Measurements from ENCODE around the gene SPINT1.
"Not testable (repeated sequence)": the region's sequence is repeated elsewhere in the genome, so short reads cannot be mapped to it uniquely, and the experiment has no call there.

The SPINT1 gene

DNA sequence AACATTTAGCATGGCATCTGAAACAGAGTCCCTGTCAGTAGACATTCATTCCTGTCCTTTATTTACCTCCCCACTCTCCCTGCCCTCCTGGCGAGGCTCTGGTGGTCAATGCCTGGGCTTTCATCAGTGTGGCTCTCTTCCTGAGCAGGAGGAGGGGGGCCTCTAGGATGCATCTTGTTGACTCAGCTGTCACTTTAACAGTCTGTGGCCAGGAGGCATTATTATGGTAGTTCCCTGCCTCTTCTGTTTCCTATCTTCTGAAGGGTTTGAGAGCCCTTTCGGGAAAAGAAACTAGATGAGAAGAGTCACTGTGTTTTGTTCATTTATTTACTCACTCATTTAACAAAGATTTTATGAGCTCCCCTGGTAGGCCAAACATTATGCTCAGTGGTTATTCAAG, 13.0 kb upstream of the SPINT1 start:
- DNase-seq, result no peak

DNA sequence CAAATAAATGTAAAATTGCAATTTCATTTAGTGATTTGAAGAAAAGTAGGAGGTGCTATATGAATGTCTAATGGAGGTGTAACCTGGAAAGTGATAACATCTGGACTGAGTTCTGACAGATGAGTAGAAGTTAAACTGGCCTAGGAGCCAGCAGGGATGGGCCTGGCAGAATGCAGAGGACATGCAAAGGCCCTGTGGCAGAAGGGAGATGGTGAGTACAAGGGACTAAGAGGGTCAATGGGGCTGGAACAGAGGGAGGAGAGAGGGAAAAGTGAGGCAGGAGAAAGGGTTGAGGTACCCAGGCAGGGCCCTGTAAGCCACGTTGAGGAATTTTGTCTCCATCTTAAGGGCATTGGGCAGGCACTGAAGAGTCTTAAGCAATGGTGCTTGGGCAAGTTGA, 12.0 kb upstream of the SPINT1 start:
- DNase-seq, result no peak

DNA sequence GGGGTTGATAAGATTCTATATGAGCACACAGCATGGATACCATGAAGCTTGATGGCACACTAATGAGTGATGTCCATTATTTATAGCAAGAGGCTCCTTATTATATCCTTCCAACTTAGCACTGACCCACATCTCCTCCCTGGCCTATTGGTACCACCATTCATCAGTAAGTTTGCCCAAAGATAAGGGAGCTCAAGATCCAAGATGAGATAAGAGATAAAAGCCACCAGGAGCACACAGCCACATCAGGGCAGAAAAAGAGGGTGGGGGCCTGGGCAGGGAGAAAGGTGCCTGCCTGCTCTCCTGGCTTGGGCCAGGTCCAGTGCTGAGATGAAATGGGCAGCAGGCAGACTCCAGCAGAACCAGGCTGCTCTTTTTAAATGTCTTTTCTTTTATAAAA, 10.9 kb upstream of the SPINT1 start:
- DNase-seq, result no peak

DNA sequence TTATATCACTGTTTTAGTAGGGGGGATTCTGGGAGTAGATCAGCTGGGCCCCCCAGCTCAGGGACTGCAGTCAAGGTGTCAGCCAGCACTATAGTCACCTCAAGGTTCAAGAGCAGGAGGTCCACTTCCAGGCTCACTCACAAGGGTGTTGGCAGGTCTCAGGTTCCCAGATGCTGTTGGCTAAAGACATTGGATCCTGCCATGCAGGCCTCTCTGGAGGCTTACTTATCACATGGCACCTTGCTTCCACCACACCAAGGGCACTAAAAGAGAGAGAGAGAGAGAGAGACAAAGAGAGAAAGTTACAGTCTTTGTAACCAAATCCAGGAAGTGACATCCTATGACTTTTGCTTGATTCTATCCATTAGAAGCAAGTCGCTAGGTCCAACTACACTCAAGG, 7.8 kb upstream of the SPINT1 start:
- DNase-seq, result no peak

DNA sequence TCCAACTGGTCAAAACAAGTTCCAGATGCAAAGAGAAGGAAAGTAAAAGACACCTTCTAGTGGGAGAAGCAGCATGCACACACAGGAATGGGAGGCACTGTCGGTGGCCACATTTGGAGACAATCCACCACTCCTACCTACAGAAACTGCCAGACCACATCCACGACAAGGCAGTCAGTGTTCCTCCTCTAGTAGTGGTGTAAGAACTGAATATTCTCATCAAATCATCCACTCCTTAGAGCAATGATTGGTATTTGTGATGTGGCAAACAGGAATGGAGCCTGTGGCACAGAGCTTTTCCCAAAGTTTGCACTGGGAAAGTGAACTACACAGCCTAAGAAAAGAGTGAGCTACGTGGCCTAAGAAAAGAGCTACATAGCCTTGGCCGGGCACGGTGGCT, 5.1 kb upstream of the SPINT1 start:
- no peak for DNase-seq

DNA sequence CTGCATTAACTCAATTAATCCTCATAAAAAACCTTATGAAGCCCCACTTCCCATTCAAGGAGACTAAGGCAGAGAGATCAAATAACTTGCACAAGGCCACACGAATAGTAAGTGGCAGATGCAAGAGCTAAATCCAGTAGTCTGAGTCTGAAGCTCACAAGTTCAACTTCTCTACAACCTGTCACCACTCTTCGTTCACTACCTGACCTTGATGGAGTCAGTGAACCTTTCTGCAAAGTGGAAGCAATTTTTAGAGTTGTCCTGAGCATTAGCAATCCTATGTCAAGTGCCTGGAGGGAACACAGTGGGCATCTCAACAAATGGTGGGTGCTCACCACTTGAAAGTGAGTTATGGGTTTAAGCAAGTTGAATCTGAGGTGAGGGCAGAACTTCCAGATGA, 2.1 kb upstream of the SPINT1 start:
- DNase-seq, result no peak

DNA sequence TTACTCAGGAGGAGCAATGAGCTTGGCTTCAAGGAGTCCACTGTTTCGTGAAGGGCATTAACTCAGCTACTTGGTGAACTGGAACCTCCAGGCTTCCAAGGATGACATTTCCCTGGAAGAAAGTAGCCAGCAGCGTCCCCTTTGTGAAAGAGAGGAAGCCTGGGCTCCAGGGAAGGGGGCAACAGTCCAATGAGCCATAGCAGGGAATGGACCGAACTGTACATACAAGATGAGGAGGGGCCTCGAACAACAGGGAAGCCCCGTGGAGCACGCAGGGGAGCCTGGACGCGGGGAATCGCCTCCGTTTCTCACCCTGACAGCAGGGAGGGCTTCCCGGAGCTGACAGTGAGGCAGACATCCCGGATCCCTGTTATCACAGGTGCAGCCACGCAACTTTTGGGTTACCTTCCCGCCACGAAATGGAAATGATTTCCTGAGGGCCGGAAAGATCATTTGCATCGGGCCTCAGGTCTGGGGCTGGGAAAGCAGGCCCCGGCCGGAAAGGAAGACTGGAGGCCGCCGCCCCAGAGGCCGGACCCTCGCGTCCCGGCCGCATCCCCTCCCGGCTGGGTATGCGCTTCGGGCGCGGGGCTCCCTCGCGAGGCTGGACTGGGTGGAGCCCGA, 475 bp upstream of the SPINT1 start:
- DNase-seq, result no peak

DNA sequence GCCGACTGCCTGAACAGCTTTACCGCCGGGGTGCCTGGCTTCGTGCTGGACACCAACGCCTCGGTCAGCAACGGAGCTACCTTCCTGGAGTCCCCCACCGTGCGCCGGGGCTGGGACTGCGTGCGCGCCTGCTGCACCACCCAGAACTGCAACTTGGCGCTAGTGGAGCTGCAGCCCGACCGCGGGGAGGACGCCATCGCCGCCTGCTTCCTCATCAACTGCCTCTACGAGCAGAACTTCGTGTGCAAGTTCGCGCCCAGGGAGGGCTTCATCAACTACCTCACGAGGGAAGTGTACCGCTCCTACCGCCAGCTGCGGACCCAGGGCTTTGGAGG, 815 bp downstream of the SPINT1 start:
- DNase-seq, result no peak

DNA sequence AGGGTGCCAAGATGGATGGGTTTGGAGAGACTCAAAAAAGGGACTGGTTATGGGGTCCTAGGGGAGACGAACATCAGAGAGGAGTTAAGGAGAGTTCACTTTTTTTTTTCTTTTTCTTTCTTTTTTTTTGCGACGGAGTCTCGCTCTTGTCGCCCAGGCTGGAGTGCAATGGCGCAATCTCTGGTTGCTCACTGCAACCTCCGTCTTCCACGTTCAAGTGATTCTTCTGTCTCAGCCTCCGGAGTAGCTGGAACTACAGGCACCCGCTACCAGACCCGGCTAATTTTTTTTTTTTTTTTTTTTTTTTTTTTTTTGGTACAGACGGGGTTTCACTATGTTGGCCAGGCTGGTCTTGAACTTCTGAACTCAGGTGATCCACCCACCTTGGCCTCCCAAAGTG, 1.2 kb downstream of the SPINT1 start:
- no peak for DNase-seq

DNA sequence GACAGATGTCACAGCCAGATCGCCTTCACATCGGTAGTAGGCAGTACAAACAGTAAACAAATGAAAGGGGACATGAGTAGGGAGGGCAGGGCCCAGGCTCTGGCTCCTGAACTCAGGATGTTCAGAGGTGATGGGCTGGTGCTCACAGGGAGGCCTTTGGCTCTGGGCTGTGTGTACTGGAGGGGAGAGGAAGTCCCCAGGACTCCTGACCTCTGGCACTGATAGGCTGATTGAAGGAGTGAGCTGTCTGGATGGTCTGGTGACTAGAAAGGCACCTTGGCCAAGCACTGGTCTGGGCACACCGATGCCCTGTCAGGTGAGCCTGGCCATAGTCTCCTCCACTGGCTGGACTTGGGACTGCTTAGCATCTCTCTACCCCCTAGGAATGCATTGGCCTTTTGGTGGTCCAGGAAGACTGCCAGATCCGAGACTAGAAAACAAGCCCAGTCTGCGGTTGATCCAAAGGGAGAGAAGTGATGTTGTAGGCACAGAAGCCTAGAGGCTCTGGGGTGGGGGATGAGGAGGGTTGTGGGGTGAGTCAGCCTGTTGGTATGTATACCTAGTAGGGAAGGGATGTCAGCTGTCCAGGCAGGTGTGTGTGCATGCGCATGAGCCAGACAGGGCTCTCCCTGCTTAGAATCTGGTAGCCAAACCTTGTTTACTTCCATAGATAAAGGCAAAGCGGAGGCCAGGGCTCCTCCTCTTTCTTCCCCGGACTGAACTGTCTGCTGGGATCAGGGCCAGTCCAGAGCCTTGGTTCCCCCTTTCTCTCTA, 1.9 kb downstream of the SPINT1 start:
- no peak for DNase-seq

DNA sequence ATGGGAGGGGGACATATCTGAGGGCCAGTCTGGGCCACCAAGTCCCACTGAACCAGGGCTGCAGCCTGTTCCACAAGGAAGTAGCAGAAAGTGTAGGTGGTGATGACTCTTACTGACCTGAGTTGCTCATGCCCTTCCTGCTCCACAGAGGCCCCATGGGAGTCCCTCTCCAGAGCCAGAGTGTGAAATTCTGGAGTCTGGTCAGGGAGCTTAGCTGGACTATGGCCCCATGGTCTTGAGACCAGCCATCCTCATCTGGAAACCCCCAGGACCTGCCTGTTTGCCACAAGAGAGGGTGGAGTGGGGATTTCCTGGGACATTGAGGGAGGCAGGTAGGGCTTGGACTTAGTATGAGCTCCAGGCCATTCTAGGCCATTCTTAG, 3.0 kb downstream of the SPINT1 start:
- DNase-seq, result no peak

DNA sequence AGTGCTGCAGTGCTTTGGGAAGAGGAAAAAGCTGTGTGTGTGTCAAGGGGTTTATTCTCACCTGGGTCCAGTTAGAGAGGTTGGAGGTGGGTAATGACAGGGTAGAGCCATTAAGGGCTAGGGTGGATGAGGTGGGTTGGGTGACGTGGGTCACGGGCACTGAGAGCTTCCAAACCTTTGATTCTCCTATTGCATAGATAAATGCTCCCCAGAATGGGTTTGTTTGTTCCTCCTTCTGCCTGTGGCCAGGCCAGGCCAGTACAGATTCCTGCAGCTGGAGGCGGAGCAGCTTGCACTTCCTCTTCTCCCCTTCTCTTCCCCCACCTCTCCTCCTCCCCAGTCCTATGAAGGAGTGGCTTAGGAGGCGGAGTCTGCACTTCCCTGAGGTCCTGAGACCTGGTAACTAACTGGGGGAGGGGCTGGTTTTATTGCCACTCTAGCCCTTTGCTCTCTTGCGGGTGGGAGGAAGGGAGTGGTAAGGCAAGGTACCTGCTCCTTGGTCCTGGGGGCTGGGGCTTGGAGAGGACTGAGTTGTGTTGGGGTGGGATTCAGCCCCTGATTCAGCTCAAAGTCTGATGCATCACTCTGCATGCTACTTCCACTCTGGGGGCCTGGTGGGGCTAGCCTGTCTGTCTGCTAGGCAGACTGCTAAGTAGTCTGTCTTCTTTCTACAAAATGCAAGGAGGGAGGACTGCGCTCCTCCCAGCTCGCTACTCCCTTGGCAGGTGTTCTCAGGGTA, 3.5 kb downstream of the SPINT1 start:
- no peak for DNase-seq

DNA sequence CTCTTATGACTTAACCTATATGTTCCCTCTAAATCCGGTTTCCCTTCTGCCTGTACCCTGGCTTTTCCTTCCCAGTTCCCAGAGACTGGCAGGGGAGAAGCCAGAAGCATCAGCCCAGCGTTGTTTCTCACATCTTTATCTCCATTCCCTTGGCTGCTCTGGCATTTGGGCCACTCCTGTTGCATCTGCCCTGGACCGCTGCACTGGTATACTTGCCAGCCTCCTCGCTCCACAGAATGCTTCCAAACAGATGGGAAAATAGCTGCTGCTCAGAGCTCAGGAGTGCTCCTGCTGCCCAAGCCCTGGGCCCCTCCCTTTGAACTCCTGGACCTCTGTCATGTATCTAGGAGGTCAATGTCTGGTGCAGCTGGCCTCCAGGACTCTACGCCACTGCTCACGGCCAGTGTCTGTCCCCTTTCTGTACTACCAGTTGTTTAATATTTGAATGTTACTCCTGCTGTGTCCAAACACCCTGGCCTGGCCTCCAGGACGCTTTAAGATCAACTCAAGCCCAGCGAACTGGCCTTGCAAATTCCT, 6.8 kb downstream of the SPINT1 start:
- no peak for DNase-seq

DNA sequence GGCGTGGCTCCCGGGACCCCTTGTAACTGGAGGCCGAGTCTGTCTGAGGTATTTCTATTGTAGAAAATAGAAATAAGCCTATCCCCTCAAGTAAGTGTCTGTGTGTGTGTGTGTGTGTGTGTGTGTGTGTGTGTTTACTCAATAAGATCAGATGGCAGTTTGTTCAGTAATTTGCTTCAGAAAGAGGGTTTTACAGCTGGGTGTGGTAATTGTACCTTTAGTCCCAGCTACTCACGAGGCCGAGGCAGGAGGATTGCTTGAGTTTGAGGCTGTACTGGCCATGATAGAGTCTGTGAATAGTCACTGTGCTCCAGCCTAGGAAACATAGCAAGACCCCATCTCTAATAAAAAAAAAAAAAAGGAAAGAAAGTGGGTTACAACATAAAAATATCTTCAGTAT, 8.7 kb downstream of the SPINT1 start:
- no peak for DNase-seq

DNA sequence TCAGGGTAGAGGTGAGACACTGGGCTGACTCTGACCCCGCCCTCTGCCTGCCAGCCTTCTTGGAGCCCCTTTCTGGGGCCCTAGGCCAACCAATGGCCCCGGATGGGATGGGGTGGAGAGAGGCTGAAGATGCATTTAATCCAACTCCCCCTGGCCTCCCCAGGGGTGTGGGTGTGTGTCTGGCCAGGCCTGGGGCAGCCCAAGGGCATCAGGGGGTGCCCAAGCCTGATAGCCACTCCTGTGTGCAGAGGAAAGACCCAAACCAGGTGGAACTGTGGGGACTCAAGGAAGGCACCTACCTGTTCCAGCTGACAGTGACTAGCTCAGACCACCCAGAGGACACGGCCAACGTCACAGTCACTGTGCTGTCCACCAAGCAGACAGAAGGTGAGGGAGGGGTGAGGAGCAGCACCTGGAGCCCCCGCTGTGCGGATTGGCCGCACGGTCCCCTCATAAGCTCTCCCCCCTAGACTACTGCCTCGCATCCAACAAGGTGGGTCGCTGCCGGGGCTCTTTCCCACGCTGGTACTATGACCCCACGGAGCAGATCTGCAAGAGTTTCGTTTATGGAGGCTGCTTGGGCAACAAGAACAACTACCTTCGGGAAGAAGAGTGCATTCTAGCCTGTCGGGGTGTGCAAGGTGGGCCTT, 9.5 kb downstream of the SPINT1 start:
- no peak for DNase-seq

DNA sequence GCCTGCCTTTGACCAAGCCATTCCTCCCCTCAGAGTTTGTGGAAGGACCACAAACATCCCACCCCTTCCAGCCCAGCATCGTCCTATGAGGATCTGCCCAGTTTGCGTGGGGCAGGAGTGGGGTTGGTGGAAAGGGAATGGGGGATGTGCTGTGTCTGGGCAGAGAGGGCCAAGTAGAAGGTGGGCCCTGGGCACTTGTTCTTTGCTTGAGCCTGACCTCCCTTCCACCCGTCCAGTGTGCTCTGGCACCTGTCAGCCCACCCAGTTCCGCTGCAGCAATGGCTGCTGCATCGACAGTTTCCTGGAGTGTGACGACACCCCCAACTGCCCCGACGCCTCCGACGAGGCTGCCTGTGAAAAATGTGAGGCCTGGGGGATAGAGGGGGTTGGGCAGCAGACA, 10.3 kb downstream of the SPINT1 start:
- no peak for DNase-seq

DNA sequence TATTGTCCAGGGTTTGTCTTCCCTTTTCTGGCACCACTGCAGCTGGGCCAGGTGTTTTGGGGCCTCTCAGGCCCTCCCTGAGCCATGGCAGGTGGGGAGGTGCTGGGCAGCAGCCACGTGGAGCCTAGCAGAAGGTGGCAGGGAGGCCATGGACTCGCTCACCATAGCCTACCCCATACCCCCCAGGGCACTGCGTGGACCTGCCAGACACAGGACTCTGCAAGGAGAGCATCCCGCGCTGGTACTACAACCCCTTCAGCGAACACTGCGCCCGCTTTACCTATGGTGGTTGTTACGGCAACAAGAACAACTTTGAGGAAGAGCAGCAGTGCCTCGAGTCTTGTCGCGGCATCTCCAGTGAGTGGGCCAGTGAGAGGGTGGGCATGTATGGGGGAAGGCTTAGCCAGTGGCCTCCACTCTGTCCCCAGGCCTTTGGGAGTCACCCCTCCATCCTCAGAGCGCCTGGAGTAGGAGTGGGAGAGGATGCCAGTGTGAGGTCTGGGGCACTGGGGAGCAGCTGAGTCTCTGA, 11.9 kb downstream of the SPINT1 start:
- DNase-seq, result no peak

DNA sequence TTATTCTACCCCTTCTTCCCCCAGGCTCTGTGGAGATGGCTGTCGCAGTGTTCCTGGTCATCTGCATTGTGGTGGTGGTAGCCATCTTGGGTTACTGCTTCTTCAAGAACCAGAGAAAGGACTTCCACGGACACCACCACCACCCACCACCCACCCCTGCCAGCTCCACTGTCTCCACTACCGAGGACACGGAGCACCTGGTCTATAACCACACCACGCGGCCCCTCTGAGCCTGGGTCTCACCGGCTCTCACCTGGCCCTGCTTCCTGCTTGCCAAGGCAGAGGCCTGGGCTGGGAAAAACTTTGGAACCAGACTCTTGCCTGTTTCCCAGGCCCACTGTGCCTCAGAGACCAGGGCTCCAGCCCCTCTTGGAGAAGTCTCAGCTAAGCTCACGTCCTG, 12.9 kb downstream of the SPINT1 start:
- DNase-seq, result no peak

DNA sequence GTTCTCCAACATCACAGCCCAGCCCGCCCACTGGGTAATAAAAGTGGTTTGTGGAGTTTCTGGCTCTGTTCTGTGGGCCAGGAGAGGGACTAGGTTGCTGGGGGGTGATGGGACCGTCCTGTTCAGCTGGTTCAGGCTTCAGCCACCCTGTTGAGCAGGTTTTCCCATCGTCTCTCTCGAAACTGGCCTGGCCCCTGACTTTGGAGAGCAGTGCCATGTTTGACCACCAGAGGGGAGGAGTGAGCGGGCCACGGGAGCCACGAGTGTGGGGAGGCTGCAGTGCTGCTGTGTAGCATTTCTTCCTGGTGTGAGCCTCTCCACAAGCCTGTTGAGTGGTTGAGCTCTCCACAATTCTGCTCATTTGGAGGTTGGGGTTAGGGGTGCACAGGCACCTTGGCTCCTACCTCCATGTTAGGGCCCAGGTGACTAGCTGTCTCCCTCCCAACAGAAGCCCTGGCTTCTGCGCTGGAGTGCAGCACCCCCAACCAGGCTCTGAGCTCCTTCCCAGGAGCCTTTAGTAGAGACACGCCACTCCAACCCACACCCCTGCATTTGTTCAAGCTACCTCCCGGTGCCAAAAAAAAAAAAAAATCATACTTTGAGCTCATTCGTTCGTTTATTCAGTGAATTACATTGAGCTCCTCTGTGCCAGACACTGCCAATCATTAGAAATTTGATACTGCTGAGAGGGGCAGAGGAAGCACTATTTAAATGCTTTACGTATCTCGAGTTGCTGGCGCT, 13.9 kb downstream of the SPINT1 start:
- peak; percentile 47 for DNase-seq

DNA sequence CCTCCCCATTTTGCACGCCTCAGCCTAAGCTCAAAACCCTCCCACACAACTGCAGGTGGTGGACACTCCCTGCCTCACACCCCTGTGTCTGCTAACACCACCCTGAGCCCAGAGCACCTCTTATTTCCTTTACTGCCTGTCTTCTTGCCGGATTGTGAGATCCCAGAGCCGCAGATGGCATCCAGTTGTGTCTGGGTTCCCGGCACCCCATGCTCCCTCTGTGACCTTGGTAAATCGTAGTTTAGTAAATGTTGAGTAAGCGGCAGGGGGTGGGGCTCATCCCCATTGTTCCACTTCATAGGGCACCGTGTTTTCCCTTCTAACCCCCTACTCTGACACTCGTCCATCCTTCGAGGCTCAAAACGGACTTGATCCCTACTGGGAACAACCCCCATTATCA, 14.9 kb downstream of the SPINT1 start:
- no peak for DNase-seq

DNA sequence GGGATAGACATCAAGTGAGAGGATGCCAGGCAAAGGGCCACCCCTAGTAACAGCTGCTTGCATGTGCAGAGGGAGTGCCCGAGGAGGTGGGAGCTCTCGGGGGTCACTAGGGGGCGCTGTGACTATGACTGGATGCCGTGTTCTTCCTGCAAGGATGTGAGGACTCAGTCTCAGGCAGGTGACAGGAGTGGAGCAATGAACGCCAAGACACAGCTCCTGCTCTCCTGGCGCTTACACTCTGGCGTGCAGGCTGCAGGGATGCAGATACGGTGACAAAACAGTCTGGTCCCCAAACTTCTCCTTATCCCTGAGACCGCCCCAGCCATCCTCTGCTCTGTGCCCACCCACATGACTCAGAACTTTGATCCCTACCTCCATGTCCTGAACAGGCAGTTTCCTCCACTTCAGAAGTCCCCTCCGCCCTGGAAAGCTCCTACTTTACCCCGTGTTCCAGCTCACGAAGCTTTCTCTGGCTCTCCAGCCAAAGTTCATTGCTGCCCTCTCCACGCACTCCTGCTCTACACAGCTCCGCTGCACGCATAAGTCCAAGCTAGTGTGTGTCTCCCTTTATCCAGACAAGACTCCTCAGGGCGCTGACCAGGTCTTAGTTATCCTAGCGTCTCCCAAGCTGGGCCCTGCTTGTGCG, 15.5 kb downstream of the SPINT1 start:
- peak; percentile 54 for DNase-seq

DNA sequence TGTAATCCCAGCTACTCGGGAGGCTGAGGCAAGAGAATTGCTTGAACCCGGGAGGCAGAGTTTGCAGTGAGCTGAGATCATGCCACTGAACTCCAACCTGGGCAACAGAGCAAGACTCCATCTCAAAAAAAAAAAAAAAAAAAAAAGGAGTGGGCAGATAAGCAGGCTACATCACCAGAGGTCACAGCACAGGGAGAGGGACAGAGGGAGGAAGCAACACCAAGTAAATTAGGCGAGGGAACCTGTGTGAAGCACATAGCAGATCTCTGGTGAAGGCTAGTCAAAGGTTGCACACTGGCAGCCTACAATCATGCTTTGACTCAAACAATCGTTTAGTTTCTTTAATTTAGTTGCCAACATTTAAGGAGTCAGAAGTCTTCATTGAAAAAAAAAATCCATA, 17.3 kb downstream of the SPINT1 start:
- not testable (repeated sequence) for DNase-seq

All from NCI-H1048 (cell line).